IPS DF 4.7 (cell line): ENCODE measurements around the gene SALL4.
"Not testable (repeated sequence)": the region's sequence is repeated elsewhere in the genome, so short reads cannot be mapped to it uniquely, and the experiment has no call there.

Experiments
- DNase-seq: peaks from one replicate; pipeline ENCODE4 v3.0.0-alpha.2; 2013; ENCODE audit warnings: low spot score; ENCODE audit errors: extremely low read depth

The SALL4 gene

DNA sequence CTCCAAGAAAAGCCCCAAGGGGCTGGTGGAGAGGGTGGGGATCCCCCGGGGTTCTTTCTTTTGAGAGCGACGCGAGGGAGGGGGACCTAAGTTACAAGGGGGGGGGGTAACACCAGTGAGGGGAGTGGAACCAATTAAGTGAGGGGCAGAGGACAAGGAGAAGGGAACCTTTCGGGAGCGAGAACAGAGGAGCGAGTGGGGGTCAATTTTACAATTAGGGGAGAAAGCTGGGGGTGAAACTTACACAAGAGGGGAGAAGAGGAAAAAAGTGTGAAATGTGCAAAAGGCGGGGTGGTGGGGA, 548 bp downstream of the SALL4 start:
- no peak for DNase-seq

DNA sequence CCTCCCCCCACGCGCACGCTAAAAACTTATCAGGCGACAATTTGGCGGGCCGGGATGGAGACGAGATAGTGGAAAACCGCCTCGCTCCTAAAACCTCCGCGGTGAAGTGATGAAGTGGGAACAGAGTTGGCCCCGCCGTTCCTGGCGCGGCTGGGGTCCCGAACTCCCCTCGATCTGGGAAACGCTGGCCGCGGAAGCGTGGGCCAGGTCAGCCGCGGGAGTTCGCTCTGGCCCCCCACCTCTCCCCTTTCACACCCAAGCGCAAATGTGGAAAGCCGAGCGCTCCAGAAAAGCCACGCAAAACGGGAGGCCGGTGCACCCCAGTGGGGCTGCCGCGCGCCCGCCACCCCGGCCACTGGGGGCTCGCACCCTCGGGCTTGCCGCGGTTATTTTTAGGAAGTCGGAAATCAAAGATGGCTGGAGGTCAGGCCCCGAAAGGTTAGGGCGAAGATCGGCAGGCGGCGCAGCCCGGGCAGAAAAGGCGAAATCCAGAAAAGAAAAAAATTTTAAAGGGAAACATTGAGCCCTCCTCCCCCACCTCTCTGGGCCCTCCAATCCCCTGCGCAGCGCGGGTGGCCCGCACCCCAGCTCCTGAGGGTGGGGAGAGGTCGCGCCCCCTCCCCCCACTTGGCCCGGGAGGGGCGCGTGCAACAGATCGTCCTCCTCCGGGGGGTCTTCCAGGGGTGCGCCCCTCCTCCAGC, 1.0 kb downstream of the SALL4 start:
- DNase-seq: no peak

DNA sequence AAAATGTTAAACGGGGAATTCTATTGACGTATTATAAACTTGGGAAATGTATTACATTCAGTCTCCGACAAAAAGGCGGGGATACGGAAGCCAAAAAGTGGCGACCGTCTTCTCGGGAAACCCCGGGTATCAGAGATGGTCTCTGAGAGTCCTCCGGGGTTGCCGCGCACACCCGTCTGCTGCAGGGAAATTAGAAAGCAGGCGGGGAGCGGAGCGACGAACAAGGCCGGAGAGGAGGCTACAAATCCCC, 1.5 kb downstream of the SALL4 start:
- no peak for DNase-seq

DNA sequence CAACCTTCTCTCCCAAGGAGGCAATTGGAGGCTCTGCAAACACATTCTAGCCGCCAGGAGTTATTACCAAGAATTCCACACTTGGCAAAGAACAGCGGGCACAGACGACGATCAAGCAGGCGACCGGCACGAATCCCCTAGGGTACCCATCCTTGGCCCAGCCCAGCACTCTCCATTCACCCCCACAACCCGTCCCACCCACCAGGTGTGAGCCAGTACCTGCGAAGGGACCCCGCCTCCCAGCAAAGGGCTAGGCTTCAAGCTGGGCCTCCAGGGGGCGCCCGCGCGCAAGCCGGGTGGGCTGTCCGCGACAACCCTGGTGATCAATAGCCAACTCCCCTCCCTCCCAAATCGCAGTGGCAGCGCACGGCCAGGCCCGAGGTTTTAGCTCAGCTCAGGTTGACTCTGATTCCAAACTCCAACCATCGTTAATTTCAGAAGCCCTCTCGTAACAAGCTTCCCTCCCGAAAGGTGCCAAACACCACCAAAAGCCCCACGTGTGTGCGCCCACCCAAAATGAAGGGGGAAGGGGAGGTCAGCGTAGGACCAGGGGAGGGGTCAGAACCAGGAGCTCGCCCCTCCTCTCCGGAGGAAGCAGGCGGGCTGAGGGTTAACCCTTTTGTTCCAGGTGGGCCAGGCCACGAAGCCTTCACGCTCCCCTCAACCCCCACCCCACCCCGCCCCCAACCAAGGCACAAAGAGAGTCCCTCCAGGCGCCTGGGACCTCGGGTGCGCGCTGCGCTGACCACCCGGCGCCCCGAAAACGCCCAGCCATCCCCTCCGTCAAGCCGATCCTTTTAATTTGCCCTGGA, 2.1 kb downstream of the SALL4 start:
- DNase-seq: no peak

DNA sequence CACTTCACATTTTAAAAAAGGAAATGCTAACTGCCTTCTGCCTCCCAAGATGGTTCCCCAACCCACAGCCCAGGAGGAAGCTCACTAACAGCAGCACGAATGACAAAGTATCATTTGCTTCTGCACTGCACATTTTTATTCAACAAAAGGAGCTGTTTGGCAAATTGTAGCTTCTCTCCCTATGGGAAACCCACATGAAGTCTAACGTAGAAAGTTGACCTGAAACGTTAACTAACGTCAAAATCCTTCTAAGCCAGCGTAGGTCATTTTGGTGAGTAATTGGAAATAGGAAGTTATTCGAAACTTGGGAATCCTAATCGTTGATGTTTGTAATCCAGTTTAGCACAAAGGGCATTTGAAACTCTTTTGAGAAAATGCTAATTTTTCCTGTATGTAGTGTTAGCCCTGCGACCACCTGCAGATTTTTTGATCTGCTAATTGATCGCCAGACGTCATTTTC, 2.9 kb downstream of the SALL4 start:
- DNase-seq: no peak

DNA sequence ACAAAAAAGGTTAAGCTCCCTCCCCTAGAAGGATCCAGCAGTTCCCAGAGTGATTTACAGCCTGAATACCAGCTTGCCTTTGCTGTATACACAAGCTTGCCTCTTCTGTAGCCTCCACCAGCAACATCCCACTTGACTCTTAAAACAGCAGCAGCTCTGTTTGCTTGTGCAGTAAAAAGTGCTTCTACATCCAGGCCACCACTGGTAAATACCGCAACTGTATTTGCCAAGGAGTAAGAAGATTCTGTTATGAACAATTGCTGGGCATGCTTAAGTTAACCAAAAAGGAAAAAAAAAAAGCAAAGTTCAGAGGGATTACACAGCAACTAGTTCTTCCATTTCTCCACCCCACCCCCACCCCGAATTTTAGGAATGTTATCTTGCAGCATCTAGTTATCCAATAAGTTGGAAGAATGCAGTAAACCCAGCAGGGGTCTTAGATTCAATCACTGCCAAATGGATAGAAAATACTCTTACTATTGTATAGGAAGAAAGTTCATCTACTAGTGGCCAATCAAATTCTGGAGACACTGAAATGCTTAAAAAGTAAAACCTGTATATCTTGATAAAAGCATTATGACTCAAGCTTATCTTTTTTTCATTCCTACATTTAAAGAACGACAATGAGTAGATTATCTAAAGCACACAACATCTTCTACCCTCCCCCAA, 4.8 kb downstream of the SALL4 start:
- no peak for DNase-seq

DNA sequence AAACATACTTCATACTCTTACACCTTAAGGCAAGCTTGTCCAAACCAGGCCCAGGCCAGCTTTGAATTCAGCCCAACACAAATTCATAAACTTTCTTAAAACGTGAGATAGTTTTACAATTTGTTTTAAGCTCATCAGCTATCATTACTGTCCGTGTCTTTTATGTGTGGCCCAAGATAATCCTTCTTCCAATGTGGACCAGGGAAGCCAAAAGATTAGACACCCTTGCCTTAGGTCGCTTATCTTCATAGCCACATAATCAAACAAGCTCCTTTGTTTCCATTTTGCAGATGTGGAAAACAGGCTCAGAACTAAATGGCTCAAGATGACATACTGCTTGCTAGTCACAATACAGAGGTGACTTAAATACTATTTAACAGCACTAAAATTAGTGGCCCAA, 6.0 kb downstream of the SALL4 start:
- no peak for DNase-seq

DNA sequence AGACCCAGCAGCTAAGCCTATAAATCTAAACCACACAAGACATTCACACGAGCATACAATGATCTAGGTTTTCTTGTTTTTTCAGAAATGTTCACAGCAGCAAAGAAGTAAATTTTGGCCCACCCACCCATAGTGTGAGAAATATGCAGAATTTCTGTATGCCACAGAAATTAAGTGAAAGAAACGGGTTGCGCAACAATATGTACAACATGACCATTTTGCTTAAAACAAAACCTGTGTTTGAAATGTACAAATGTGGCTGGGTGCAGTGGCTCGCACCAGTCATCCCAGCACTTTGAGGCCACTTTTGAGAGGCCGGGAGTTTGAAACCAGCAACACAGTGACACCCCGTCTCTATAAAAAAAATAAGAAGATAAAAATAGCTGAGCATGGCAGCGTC, 9.4 kb downstream of the SALL4 start:
- no peak for DNase-seq

DNA sequence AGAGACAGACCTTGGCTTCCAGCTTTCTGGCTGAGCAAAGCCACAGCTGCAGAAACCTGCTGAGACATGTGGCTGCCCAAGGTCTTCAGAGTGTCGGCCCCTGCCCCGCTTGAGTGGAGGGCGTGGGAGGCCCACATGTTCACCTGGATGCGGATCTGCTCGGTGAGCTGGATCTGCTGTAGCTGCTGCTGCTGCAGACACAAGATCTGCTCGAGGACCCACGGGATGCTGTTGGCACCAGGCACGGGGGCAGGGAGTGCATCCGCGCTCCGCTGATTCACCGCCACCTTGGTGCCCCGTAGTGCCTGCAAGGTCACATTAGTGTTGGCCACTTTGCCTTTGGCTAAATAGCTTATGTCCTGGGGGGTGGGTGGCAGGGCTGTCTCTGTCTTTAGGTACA, 10.7 kb downstream of the SALL4 start:
- no peak for DNase-seq

DNA sequence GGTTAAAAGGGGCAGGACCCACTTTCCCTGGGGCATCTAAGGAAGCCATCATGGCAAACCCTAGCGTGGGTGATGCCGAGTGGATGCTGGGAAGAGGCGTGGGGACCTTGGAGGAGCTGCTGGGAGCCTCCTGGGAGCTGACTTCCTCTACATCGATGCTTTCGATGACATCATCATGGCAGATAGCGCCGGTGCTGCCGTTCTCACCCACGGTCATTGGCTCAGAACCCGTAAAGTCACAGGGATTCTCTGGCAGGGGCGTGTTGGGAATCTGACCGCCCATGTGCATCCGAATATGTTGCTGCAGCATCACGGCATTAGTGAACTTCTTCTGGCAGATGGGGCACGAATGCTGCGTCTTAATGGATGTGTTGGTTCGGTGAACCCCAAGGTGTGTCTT, 12.1 kb downstream of the SALL4 start:
- DNase-seq: no peak

DNA sequence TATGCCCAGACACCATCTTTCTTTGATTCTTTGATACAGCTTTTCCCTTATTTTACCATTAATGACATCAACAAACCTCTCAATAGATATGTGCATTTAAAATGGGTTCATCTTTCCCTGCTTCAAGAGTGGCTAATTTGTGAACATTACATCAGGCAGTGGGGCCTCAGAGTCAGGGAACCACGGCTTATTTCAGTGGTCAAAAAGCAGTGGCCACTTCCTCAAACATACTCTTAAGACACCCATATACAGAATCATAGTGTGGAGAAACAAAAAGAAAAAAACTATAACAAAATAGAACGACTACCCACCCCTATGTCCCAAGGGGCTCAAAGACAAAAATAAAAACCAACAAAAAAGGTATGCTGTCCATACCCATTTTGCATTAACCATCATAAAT, 12.9 kb downstream of the SALL4 start:
- no peak for DNase-seq

DNA sequence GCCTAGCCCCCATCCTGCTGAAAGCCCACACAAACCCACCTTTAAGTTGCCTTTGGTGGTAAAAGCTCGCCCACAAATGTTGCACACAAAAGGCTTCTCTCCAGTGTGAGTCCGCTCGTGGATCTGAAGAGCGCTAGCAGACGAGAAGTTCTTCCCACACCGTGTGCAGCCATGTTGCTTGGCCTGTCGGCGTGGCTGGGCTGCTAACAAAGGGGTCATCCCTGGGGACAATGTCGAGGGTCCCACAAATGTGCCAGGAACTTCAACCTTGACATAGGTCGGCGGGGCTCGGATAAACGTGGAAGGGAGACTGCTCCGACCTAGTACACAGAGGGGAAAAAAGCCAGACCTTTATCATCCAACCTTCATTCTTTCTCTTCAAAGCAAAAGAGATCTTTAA, 13.5 kb downstream of the SALL4 start:
- DNase-seq: no peak

DNA sequence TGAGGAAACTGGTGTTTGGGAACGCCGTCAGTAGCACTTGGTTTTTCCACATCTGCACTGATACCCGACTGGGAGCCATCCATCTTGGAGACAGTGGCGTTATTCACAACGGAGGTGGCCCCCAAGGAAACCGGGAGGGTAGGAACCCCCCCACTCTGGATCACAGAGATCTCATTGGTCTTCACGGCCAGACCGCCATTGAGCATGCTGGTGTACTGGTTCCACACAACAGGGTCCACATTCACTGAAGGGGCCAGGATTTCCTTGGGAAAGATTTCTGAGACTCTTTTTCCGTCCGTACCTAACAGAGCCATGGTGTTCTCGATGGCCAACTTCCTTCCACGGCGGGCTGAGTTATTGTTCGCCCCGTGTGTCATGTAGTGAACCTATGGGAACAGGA, 18.0 kb downstream of the SALL4 start:
- no peak for DNase-seq

DNA sequence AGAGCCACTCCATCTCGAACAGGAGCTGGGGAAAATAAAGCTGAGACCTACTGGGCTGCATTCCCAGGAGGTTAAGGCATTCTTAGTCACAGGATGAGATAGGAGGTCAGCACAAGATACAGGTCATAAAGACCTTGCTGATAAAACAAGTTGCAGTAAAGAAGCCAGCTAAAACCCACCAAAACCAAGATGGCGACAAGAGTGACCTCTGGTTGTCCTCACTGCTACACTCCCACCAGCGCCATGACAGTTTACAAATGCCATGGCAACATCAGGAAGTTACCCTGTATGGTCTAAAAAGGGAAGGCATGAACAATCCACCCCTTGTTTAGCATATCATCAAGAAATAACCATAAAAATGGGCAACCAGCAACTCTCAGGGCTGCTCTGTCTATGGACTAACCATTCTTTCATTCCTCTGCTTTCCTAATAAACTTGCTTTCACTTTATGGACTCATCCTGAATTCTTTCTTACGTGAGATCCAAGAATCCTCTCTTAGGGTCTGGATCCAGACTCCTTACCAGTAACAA, 24.0 kb downstream of the SALL4 start:
- not testable (repeated sequence) for DNase-seq

DNA sequence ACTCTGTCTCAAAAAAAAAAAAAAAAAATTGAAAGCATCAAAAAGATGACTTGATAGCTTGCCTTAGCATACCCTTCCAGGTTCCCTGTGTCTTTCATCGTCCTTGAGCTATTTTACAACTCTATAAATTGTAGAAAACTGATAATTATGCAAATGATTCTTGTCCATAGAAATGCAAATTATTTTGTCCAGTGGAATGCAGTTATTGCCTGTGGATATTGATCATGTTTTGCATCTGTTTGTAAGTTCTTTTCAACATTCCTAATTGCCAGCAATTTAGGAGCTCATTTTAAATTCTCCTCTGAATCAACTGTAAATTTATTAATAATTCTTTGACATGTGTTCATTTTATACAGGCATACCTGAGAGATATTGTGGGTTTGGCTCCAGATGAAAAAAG, 27.1 kb downstream of the SALL4 start:
- DNase-seq: no peak

DNA sequence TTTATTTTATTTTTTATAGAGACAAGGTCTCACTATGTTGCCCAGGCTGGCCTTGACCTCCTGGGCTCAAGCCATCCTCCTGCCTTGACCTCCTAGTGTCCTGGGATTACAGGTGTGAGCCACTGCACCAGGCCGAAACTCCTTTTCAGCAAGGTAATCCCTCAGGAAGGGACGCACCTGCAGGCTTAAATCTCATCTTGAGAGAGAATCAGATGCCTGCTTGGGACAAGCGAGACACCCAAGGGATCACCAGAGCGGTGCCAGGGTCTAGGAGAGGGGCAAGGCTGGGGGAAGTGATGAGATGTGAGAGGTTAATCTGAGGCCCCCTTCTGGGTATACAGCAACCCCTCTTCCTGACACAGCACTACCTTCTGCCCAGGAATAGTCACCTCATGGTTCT, 30.1 kb downstream of the SALL4 start:
- no peak for DNase-seq

DNA sequence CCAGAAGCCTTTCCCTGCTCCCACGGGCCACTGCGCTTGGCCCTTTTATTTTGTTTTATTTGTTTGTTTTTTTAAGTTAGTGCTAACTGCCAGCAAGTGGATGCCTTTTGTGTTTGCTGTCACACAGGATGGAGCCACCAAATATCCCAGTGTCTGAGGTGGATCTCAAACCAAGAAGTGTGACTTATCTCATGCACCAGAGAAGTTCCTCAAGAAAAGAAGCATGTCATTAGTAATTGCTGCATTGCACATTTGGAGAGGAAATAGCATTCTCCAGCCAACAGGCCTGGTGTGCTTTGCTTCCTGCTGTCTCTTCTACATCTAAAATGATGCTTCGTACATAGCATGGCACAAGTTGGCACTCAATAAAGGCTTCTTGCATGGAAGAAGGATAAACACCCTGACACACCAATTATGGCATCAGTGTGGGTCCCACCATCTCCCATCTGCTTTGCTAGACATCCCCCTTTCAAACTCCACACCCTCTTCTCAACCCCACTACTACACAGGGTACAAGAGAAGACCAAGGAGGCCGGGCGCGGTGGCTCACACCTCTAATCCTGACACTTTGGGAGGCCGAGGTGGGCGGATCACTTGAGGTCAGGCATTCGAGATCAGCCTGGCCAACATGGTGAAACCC, 32.2 kb downstream of the SALL4 start:
- no peak for DNase-seq

DNA sequence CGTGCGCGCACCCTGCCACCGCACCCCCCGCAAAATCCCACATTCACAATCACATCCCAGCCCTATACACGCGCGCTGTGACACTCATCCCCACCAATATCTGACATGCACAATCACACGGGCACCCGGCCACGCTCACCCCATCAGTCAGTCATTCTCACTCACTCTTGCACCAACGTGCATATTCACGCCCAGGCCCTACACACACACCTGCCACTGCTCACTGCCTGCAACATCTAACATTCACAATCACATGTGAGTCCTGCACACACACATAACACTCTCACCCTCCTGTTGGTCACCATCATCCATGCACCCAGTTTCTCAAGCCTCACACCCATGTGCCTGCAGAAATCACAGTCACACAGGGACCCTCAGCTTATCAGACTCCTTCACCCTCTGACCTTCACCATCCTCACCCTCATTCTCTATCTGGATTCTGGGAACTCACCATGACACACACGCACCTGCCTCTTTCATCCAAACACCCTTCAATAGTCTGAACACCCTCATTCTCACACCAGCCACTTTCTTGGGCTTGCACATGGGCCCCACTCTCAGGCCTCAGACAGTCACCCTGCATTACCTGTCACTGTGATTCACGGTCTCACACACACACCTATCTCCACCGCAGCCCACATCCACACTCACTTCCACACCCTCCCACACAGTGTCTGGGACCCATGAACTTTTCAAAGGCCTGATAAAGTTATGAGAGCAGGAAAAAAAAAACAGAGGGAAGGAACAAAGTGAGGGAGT, 33.4 kb downstream of the SALL4 start:
- DNase-seq: no peak

DNA sequence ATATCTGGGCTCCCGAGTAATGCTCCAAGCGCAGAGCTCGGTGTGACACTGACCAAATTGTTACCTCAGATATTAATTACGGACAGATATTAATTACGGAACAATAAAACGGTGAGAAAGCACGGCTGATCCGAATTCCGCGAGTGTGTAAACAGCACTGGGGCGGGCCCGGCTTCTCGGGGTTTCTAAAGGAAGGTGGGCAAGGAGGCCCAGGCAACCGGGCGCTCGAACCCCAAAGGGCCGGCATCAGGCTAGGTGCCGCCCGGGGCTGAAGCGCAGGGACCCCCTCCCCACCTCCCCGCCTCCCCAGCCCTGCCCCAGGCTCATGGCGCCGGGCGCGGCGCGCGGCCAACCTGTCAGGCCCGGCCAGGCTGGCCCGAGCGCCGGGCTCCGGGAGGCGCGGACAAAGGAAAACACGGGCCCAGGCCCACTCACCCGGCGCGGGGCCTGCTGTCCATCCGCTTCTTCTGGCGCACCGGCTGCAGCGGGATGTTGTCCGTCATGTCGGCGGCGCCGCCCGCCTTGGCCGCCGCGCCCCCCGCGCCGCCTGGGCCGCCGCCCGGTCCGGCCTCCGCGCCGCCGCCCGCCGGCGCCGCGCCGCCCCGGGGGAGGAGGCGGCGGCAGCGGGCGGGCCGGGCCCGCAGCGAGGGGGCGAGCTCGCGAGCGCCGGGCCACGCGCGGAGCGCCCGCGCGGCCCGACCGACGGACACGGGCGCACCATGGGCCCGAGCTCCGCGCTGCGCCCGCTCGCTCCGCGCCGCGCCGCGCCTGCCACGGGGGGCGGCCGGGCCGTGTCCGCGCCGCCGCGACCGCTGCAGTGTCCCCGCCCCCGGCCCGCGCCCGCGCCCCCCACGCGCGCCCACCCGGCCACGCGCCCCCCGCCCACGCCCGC, 34.2 kb downstream of the SALL4 start, which contains the start of gene ATP9A:
Gene ATP9A, minus strand, starts transcription at position 524 of the 892 bp plus-strand sequence. Its CDS starts 21 bp downstream, at position 503.
- DNase-seq: no peak
